ENCODE measurements around the gene UBE2E1.
"Not testable (repeated sequence)": the region's sequence is repeated elsewhere in the genome, so short reads cannot be mapped to it uniquely, and the experiment has no call there.

UBE2E1 gene

DNA sequence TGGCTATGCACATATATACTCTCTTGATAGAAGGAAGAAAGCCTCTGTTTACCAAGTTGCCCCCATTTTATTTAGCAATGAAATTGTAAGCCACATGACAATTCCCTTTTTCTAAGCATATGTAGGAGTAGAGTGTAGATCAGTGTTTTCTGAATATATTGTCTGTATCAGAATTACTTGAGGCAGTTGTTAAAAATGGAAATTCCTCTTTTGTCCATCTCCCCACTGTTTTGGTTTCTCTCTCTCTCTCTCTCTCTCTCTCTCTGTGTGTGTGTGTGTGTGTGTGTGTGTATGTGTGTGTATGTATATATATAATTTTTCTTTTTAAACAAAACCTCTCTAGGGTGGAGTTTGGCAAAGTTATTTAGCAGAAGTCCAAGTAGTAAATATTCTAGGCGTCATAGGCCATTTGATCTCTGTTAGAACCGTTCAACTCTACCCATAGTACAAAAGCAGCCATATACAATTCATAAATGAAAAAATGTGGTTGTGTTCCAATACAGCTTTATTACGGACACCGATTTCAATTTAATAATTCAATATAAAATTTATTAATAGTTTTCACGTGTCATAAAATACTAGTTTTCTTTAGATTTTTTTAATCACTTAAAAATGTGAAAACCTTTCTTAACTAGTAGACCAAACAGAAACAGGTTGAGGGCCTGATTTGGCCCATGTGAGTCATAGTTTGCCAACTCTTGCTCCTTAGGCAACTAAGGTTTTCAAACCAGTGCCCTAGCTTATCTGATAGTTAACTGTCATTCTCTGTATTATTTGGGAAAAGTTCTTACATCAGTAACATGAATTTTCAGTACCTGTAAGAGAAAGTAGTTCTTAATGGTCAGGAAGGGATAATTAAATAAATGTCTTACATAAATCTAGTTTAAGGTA, 39.8 kb downstream of the UBE2E1 start:
- DNase-seq (ENCODE audit: low read depth in 2 of 2) = no peak

DNA sequence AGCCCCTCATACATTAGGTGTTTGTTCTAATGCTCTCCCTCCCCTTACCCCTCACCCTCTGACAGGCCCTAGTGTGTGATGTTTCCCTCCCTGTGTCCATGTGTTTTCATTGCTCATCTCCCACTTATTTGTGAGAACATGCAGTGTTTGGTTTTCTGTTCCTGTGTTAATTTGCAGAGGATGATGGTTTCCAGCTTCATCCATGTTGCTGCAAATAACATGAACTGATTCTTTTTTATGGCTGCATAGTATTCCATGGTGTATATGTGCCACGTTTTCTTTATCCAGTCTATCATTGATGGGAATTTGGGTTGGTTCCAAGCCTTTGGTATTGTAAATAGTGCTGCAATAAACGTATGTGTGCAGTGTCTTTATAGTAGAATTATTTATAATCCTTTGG, 43.7 kb downstream of the UBE2E1 start:
- not testable (repeated sequence) for DNase-seq (ENCODE audit: low read depth in 2 of 2)

DNA sequence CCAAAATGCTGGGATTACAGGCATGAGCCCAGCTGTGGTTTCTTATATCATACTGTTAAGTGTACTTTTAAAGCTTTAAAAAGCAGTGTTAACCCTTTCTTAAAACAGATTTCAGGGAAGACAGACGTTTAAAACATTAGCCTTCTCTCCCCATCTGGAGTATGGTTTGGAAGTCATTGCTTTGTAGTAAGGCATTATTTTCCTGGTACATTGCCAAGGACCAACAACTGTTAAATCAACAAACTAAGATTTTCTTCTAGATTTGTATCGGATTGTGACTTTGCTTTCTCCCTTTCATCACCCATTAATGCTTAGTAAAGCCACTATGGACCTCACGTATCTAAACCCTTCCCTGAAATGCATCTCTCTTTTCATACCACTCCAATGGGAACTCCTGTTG, 50.5 kb downstream of the UBE2E1 start:
- DNase-seq (ENCODE audit: low read depth in 2 of 2) = no peak

DNA sequence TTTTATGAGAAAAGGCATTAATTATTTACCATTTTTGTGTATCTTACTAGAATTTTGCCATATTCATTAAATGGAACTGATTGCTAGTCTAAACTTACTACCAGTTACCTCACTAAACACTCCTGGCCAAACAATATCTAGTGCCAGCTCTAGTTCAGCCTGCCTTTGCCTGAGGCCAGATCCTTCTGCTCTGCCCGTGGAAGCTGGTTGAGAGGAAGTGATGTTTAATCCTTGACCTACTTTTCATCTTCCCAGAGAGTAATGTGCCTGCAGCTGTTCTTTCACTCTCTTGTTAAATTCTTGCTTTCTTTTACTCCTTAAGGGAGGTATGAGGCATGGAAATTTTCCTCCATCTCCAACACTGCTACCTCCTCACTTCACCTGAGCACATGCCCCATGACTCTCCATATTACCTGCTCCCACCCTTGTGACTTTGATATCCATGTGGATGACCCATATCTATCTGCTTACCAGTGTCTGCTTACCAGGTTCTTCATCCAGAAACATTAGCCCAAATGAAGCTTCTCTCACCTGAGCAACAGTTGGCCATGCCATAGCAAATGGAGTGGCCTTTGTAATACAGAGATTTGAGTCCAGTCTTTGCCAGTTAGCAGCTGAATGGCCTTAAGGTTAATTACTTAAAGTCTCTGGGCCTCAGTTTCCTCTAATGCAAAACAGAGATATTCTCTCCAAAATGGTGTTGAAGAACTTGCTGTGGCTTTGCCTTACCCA, 53.4 kb downstream of the UBE2E1 start:
- DNase-seq (ENCODE audit: low read depth in 2 of 2) = no peak

DNA sequence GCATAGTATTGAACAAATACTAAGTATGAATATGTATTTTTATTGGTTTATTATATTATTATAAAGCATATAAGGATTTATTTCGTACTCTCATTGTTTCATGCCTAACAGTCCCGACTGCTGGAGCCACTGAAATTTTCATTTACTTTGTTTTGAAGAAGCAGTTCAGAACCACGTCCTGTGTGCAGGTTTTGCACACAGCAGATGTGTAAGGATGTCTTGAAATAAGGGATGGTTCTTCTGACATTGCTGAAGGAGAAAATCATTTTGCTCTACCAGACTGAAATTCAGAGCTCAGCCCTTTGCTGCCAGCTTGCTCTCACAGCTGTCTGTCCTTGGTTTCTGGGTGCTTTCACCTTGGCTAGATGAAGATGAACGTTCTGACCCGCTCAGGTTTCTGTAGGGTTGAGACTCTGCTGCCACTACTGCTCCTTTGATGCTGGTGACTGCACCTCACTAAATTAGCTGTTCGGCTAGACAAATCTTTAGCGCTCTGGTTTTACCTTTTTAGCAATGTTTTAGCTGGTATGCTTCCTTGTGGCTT, 54.2 kb downstream of the UBE2E1 start:
- no peak for DNase-seq (ENCODE audit: low read depth in 2 of 2)

DNA sequence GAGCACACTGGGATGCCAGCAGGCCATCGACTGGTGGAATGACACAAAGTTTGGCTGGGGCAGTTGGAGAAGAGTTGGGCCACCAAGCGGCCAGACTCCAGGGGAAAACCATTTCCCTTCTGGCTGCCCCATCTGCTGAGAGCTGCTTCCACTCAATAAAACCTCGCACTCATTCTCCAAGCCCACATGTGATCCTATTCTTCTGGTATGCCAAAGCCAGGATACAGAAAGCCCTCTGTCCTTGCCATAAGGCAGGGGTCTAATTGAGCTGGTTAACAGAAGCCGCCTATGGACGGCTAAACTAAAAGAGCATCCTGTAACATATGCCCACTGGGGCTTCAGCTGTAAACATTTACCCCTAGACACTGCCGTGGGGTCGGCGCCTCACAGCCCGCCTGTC, 55.9 kb downstream of the UBE2E1 start:
- DNase-seq (ENCODE audit: low read depth in 2 of 2) = no peak

DNA sequence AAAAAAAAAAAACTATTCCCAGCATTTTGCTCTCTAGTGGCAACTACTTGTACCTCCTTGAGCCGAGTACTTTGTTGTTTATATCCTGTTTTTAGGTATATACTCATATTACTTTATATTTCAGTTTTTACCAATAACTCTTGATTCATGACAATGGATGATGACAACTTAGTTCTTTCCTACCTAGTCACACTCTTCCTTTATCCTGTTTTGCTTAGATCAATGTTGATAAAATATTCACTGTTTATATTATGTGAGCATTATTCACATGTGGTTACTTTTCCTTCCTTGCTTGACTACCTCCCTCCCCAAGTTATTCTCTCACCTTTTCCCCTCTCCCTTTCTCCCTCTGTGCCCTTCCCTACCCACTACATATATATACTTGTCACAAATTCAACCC, 57.3 kb downstream of the UBE2E1 start:
- no peak for DNase-seq (ENCODE audit: low read depth in 2 of 2)

DNA sequence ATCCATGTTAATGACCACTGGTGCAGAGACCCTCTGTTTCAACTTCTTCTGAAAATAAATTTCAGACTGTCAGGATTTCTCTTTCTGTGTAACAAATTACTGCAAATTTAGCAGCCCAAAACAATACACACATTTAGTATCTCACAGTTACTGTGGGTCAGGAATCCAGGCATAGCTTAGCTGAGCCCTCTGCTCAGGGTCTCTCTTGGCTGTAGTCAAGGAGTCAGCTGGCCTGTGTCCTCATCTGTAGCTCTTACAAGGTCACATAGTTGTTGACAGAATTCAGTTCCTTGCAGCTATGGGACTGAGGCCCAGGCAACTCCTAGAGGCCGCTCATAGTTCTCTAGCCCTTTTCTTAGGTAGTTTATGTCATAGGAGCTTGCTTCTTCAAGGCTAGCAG, 59.2 kb downstream of the UBE2E1 start:
- no peak for DNase-seq (ENCODE audit: low read depth in 2 of 2)

DNA sequence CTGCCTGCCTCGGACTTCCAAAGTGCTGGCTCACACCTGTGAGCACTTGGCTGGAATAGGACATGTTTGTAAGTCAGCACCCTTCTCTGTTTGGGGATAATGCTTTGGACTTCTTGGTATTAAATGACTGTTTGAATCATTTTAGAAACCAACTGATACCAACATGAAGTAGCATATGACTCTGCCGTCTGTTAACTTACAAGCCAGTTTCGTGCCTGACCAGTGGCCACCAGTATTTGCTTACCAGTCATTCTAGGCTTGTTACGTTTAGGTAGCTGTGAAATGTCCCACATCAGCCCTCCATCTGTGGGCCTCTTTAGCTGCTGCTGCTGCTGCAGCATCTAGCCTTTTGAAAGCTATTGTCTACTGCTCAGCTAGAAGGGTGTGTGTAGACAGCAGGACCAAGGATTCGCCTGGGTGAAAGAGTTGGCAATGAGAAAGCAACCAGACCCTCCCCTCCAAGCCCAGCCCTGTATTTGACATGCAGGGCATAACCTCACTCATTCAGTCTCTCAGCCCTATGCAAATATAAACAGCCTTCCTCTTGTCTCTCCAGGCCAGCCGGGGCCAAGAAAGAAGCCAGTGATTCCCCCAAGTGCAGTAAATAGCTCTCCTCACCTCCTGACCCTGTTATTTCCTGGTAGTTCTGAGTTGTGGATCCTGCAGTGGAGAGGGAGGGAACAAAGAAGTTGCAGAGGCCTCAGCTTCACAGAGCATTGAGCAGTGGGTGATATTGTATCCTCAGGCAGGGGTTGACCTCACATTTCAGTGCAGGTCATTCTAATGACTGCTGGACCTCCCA, 60.0 kb downstream of the UBE2E1 start:
- DNase-seq (ENCODE audit: low read depth in 2 of 2) = no peak

DNA sequence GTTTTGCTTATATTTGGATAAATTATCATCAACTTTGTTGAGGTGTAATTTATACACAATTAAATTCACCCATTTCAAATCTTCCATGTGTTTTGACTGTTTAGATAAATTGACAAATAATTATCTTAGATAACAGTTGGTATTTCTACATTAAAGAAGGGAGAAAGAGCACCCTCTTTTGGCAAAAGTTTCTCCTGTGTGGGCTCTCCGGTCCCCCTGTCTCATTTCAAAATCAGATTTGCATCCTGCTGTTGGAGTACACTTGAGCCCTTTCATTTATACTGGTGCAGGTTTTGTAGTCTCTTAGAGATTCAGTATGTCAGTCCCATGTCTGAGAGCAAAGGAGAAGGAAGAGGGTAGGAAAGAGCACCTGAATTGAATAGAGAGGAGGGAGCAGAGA, 61.6 kb downstream of the UBE2E1 start:
- no peak for DNase-seq (ENCODE audit: low read depth in 2 of 2)

DNA sequence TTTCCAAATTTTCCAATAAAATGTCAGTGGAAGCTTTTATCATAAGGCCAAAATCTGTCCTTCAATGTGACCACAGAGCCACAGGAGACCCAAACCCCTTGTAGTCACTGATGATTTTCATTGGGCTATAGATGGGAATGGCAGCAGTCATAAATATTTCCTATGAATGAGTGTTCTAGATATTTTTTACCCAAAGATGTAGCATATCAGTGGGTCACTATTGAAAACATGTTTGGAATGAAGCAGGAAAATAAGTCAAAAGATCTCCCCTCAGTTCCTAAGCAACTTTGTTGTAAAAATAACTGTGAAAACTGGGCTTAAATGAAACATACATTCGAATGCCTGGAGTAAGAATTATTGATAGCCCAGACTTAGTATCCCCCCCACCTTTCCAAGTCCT, 62.1 kb downstream of the UBE2E1 start:
- DNase-seq (ENCODE audit: low read depth in 2 of 2) = no peak

DNA sequence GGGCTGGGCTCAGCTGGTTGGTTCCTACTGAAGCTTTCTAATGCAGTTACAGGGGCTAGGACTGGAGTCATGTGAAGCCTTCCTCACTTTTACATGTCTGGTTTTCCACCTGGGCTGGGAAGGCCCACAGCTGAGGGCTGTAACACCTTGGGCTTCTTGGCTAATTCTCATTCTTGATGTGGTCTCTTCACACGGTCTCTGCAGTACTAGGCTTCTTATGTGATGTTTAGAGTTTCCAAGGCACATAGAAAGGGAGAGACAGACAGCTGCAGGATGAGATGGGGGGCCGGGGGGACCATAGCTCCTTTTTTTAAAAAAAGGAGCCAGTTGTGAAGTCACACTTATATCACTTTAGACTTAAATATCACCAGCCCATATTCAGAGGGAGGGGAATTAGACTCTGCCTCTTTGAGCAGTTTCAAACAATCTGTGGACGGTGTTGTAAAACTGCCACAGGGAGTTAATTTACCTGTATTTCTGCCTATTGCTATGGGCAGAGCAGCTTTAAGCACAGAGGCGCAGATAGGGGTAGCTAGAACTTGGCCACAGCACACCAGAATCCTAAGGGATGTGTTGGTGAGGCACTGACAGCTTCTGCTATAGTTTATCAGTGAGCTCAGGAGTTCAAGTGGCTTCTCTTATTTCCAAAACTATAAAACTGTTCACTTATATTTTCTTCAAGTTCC, 64.4 kb downstream of the UBE2E1 start:
- no peak for DNase-seq (ENCODE audit: low read depth in 2 of 2)

DNA sequence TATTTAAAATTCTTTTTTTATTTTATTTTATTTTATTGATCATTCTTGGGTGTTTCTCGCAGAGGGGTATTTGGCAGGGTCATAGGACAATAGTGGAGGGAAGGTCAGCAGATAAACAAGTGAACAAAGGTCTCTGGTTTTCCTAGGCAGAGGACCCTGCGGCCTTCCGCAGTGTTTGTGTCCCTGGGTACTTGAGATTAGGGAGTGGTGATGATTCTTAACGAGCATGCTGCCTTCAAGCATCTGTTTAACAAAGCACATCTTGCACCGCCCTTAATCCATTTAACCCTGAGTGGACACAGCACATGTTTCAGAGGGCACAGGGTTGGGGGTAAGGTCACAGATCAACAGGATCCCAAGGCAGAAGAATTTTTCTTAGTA, 64.9 kb downstream of the UBE2E1 start:
- not testable (repeated sequence) for DNase-seq (ENCODE audit: low read depth in 2 of 2)

DNA sequence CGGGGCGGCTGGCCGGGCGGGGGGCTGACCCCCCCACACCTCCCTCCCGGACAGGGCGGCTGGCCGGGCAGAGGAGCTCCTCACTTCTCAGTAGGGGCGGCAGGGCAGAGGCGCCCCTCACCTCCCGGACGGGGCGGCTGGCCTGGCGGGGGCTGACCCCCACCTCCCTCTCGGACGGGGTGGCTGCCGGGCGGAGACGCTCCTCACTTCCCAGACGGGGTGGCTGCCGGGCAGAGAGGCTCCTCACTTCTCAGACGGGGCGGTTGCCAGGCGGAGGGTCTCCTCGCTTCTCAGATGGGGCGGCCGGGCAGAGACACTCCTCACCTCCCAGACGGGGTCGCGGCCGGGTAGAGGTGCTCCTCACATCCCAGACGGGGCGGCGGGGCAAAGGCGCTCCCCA, 65.6 kb downstream of the UBE2E1 start:
- DNase-seq (ENCODE audit: low read depth in 2 of 2) = not testable (repeated sequence)

DNA sequence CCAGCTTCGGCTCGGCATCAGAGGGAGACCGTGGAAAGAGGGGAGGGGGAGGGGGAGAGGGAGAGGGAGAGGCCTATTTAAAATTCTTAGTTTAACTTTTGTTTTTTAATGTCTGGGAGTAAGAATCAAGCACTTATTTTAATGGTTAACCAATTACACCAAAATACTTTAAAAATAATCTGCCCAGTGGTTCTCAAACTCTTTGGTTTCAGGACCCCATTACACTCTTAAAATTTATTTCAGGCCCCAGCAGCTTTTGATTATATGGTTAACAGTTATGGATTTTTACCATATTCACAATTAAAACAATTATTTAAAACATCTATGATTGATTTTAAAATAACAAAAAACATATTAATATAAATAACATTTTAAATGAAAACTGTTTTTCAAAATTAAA, 66.6 kb downstream of the UBE2E1 start:
- DNase-seq (ENCODE audit: low read depth in 2 of 2) = no peak

DNA sequence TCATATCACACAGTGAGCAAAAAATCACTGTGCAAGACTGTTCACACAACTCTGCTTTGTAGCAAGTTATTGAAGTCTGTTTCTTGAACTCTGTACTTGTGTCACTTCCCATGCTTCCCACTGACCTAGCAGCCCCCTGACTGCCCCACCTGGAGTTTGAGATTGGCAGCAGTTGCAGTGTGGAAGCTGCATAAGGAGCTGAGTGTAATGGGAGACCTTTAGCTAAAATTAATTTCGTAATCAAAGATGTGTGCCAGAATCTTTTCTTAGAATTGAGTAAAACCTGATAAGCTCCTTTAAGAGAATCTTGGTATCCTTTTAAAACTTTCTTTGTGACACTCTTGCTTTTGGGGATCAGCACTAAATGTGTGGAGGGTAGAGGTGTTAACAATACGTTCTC, 68.2 kb downstream of the UBE2E1 start:
- no peak for DNase-seq (ENCODE audit: low read depth in 2 of 2)

DNA sequence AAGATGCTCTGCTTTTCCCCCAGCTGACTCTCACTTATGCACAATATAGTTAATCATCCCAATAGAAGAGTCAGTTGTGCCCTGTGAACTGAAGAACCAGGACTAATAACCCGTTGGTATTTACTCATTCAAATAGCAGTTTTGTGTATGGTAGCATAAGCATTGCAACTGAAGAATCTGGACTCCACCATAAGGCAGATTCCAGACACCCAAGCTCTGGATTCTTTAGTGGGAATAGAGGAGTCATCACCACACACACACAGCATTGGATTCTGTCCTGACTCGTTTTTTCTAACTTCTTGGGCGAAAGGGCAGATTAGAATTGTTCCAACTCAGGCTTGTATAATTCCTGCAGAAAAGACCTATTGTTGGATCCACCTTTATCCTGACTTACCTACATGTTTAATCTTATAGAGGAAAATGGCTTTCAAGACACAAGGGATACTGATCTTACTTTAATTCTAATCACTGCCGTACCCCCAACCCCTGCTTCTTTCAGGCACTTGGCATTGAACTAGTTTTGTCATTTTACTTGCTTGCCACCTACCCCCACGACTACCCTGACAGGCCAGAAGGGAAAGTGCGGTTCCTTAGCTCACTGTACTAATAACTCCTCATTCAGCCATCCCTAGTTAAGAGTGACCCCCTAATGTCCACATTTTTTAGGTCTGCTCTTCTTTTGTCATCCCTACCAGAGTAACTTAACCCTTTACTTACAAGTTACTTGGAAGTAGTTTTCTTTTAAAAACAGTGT, 68.8 kb downstream of the UBE2E1 start:
- DNase-seq (ENCODE audit: low read depth in 2 of 2) = no peak

DNA sequence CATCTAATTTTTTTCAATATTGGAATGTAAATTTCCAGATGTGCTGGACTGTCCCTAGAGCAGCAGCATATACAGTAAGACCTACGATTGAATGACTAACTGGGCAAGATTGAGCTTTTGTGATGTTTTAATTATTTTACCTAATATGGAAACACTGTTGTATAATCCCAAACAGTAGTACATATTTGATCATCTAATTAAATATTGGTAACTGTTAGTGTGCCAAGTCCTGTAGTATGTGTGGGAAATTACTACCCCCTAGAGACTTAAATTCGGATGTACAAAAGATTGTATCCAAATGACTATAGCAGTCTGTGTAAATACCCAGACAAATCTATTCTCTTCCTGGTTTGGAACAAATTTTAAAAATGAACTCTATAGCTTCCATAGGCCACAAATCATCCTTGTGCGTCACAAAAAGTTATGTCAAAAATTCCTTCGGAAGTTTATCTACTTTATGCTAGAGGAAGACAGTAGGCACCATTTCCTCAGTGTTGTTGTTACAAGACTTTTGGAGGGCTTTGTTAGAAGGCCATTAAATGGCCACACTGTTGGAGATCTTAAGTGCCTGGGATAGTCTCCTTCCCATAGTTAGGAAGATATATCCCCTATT, 69.5 kb downstream of the UBE2E1 start:
- DNase-seq (ENCODE audit: low read depth in 2 of 2) = no peak

DNA sequence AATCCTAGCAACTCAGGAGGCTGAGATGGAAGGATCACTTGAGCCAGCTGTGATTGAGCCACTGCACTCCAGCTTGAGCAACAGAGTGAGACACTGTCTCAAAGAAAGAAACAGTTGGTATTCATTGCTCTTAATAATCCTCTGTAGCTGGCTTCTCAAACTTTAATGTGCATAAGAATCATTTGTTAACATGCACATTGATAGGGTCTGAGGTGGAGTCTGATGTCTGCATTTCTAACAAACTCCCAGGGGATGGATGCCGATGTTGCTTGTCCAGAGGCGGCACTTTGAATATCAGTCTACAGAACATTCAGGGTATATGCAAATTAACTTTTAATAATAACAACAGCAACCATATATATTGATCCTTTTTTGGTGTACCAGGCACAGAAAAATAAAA, 71.2 kb downstream of the UBE2E1 start:
- DNase-seq (ENCODE audit: low read depth in 2 of 2) = no peak

DNA sequence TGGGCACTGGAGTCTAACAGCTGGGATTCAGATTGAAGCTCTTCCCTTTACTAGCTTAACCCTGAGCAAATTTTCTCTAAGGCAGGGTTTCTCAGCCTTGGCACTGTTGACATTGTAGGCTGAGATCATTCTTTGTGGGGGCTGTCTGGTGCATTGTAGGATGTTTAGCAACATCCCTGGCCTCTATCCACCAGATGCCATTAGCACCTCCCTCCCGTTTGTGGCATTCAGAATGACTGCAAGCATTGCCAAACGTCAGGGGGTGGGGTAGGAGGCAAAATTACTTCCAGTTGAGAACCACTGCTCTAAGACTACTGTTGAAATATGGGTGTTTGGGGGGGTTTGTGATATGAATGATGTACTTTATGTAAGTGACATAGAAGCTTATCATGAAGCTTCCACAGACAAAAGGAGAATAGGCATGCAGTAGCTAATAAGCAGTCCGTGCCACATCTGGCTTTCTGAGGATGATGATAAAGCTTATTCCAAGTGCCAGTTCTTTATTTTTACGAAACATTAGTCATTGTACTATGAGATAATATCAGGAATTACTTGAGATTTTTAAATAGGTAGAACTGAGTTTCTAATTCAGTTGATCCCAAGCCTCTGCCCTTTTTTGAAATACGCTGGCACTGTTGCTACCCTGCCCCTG, 71.7 kb downstream of the UBE2E1 start:
- DNase-seq (ENCODE audit: low read depth in 2 of 2) = no peak

Measured in stimulated activated CD8-positive, alpha-beta memory T cell treated with anti-CD3 and anti-CD28 coated beads, Interleukin-15, amount 100 ng/mL, for 48 hours (primary cell).